ENCODE measurements around the gene ZNF718.
"Not testable (repeated sequence)": the region's sequence is repeated elsewhere in the genome, so short reads cannot be mapped to it uniquely, and the experiment has no call there.

Gene ZNF718

DNA sequence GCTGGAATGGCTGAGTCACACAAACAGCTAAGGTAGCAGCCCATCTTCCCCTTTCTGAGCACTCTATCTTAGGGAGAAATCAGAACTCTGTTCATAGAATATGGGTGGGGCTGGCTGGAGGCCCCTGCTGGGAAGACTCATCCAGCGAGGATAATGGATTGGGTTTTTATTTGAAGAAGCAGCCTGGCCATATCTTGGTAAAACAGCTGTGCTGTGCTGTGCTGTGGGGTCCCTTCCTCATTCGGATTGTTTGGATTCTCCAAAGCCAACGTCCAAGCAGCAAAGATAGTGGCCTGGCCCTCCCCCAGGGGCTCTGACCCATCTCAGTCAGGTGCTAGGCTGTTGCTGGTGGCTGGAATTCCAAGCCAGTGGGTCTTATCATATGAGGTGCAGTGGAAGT is 63.8 kb downstream of the ZNF718 start:
- no peak for DNase-seq (ENCODE audit: low read depth)
- TF ChIP-seq, protein P1, sequence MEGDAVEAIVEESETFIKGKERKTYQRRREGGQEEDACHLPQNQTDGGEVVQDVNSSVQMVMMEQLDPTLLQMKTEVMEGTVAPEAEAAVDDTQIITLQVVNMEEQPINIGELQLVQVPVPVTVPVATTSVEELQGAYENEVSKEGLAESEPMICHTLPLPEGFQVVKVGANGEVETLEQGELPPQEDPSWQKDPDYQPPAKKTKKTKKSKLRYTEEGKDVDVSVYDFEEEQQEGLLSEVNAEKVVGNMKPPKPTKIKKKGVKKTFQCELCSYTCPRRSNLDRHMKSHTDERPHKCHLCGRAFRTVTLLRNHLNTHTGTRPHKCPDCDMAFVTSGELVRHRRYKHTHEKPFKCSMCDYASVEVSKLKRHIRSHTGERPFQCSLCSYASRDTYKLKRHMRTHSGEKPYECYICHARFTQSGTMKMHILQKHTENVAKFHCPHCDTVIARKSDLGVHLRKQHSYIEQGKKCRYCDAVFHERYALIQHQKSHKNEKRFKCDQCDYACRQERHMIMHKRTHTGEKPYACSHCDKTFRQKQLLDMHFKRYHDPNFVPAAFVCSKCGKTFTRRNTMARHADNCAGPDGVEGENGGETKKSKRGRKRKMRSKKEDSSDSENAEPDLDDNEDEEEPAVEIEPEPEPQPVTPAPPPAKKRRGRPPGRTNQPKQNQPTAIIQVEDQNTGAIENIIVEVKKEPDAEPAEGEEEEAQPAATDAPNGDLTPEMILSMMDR (IDR thresholded peaks at IDR 0.05; ENCODE audit: low read depth, low read length, missing control alignments), result no peak
- no peak overlapping the region for H3K4me3 ChIP-seq (ENCODE audit: low read depth, low read length)

DNA sequence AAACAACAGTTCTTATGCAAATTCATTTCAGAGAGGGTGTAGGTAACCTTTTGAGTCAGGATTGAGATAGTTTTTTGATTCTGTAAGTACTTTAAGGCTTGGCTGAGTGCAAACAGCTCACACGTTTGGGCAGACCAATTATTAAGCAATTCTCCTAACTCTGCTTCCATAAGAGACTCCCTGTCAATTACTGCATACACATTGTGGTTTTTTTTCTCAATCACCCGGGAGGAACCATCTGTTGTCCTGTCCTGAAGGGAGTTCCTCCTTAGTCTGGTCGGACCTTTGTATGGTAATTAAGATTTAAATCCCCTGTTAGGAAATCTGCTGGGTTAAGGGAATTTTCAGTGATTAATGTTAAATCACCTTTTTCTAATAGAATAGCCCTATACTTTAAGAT is 70.9 kb downstream of the ZNF718 start:
- not testable (repeated sequence) for H3K4me3 ChIP-seq (ENCODE audit: low read depth, low read length); DNase-seq (ENCODE audit: low read depth)

DNA sequence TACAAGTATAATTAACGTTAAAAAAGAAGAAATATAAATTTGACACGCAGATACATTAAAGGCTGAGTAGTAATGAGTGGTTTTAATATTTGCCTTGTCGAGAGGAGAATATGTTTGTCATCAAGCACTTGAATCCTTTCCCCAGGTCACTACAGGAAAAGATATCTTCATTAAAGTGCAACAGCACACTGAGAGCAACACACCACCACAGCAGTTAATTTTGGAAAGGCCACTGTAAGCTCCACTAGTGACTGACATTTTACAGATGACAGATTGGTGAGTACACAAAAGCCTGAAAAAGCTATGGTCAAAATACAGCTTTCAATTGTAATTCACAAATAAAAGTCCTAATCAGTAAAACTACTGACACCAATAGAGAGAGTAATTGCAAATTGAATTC is 76.6 kb downstream of the ZNF718 start:
- no peak for DNase-seq (ENCODE audit: low read depth)
- TF ChIP-seq, protein P1 (IDR thresholded peaks at IDR 0.05; ENCODE audit: low read depth, low read length, missing control alignments), result no peak
- no peak overlapping the region for H3K4me3 ChIP-seq (ENCODE audit: low read depth, low read length)

DNA sequence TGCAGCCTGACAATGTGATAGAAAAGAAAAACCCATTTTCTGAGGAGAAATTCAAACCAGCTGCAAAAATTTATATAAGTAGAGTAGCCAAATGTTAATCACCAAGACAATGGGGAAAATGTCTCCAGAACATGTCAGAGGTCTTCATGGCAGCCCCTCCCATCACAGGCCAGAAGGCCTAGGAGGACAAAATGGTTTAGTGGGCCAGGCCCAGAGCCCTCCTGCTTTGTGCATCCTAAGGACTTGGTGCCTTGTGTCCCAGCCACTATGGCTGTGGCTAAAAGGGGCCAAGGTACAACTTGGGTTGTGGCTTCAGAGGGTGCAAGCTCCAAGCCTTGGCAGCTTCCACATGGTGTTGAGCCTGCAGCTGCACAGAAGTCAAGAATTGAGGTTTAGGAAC is 78.5 kb downstream of the ZNF718 start:
- not testable (repeated sequence) for H3K4me3 ChIP-seq (ENCODE audit: low read depth, low read length); DNase-seq (ENCODE audit: low read depth)

DNA sequence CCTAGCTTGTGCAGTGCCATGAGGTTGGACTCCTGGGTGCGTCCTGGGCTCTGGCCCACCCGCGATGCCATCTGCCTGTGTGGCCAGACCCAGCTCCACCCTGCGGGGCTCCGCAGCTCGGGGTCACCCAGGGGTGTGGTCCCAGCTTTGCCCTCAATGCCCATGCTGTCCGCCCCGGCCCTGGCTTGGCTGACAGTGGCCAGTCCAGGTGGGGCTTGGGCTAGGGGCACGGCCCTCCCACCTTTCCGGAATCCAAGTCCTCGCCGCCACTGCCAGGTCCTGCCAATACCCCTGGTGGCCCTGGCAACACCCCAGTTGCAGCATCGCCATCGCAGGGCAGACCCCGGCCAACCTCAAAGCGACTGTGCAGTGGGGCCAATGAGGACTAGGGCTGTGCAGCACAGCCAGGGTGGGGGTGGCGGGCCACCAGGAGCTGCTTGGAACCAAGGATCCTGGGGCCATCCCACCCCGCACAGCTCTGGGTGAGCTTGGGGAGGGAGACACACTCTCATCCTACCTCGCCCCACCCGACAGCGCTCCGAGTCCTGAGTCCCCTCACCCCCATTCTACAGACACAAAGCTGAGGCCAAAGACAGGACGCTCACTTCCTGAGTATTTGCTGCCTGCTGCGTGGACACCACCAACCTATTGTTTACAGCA is 80.9 kb downstream of the ZNF718 start:
- no peak overlapping the region for H3K4me3 ChIP-seq (ENCODE audit: low read depth, low read length)
- TF ChIP-seq, protein P1 (IDR thresholded peaks at IDR 0.05; ENCODE audit: low read depth, low read length, missing control alignments), result no peak
- no peak for DNase-seq (ENCODE audit: low read depth)

DNA sequence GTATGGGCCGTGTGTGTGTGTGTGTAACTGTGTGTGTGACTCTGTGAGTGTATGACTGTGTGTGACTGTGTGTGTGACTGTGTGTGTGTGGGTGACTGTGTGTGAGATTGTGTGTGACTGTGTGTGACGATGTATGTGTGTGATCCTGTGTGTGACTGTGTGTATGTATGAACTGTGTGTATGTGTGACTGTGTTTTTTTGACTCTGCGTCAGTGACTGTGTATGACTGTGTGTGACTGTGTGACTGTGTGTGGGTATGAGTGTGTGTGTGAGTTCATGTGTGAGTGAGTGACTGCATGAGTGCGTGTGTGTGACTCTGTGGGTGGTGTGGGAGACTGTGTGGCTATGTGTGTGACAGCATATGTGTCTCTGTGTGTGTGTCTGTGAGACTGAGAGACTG is 81.8 kb downstream of the ZNF718 start:
- TF ChIP-seq, protein P1 (IDR thresholded peaks at IDR 0.05; ENCODE audit: low read depth, low read length, missing control alignments), result no peak
- H3K4me3 ChIP-seq (ENCODE audit: low read depth, low read length), result no peak overlapping the region
- no peak for DNase-seq (ENCODE audit: low read depth)

DNA sequence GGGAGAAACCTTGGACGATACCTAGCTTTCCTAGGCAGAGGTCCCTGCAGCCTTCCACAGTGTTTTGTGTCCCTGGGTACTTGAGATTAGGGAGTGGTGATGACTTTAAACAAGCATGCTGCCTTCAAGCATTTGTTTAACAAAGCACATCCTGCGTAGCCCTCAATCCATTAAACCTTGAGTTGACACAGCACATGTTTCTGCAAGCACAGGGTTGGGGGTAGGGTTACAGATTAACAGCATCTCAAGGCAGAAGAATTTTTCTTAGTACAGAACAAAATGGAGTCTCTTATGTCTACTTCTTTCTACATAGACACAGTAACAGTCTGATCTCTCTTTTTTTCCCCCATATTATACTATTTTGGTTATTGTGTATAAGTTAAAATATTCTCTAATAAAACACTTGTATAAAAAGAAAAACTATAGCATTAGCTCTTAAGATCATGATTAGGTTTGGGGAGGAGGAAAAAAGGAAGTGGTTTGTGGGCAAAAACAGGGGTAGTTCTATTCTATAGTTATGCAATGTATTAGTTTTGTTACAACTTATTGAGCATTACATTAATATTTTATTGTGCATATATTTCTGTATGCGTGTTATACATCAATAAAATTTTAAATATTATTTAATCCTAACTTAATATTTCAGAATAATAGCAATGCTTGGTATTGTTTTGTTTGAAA is 84.3 kb downstream of the ZNF718 start:
- not testable (repeated sequence) for H3K4me3 ChIP-seq (ENCODE audit: low read depth, low read length); DNase-seq (ENCODE audit: low read depth)

DNA sequence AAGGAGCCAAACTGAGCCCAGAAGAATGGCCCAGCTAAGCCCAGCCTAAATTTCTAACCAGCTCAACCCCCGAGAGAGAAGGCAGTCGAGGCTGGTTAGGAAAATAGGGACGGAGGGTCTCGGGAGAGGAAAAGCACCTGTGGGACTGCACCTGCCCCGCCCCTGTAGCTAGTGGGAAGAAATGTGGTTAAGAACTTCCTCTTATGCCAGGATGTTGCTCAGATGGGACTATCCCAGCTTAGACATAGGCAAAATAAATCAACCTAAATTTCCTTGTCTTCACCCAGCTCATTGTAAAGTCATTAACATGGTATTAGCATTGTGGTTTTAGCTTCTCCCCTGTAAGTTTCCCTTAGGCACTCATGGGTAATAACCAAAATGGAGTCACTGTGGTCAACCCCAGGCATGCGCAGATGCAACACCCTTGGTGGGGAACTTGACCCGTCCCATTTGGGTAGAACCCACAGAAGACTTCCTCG is 86.8 kb downstream of the ZNF718 start:
- TF ChIP-seq, protein P1 (IDR thresholded peaks at IDR 0.05; ENCODE audit: low read depth, low read length, missing control alignments), result no peak
- no peak for DNase-seq (ENCODE audit: low read depth)
- H3K4me3 ChIP-seq (ENCODE audit: low read depth, low read length), result no peak overlapping the region
